ENCODE data around the gene SLC22A4.
A peak's percentile ranks its signal among the peaks of the same experiment; 100 is the strongest.

The SLC22A4 gene

DNA sequence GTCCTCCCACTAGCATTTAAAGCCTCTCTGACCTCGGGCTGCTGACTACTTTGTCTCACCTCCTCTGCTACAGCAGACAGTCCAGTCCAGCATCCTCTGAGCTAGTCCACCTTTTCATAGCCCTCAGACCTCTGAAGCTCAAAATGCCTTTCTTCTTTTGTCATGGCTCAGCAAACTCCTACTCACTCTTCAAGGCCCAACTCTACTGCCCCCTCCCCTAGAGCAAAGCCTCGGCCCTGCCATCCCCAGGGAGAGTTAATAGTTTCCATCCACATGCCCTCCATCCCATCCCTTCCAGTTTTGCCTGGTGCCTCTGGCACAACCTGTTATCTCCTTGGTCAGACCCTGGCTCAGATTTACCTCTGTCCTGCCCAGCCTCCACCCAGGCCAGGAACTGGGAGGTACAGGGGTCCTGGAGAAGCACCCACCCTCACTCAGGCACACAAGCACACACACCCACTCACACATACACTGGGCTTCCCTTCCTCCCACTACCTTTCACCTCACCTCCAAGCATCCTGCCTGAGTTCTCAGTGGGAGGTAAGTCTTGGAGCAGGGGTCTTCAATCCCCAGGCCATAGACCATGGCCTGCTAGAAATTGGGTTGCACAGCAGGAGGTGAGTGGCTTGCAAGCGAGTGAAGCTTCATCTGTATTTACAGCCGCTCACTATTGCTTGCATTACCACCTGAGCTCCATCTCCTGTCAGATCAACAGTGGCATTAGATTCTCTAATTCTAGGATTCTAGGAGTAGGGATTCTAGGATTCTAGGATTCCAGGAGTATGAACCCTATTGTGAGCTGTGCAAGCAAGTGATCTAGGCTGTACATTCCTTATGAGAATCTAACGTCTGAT, 18.6 kb upstream of the SLC22A4 start:
- DNase-seq, result no peak

DNA sequence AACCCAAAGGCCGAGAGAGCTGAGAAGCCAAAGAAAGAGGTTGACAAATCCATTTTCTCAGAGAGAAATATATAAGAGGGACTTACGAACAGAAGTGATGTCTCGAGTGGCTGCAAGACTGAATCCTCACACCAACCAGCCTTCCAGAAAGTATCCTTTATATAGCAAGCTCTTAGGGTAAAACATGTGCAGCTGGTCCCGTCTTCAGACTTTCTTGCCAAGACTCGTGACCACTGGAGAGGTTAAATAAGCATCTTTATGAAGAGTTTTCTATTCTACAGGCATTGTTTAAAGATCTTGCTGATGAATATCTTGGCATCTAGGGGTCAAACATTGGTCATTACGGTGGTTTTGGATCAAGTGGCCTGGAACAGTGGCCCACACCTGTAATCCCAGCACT, 16.9 kb upstream of the SLC22A4 start:
- DNase-seq, result no peak

DNA sequence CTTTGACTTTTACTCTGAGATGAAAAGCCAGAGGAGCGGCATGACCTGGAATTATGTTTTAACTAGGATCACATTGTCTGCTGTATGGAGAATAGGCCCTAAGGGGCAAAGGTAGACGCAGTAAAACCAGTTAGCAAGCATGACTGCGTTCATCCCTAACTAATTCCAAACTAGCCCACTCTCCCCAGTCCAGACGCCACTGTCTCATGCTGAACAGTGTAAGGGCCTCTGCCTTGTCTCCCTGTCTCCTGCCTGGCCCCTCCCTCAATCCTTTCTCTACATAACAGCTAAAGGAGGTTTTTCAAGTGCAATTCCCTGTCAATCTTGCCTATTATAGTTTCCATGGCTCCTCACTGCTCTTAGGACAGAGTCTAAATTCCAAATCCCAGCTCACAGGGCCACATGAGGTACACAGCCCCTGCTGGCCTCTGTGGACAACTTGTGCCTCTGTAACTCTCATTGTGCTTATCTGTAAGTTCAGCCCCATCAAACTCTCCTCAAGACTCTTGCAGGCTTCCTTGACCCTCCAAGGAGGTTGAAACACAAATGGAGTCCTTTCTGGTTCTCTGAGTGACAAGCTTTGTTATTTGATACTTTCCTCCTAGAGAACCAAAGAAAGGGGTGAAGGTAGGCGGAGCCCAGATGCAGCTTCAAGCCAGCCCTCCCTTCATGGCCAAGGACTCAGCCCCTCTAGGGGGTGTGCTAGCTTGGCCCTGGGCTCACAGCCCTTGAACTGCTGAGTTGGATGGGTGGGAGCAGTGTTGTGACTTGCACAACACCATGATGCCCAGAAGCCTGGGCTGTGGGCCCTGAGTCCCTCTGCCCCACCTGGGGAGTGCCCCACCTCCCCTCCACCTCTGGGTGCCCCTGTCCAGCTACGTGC, 16.0 kb upstream of the SLC22A4 start:
- DNase-seq, result no peak

DNA sequence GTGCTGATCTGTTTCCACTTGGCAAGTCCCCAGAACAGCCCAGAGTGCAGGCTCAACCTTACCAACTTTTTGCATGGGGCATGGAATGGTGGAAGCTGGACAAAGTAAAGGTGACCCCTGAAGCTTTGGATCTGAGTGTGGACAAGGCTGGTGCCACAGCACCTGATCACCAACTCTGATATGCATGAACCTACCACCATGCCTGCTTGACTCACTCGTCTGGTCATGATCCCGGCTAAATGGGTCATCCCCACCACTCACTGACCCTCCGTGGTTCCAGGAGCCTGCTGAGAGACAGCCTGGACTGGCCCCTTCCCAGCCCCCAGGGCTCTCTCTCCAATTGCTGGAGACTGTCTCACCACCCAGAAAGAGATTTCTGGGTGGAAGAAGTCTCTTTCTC, 14.4 kb upstream of the SLC22A4 start:
- no peak for DNase-seq

DNA sequence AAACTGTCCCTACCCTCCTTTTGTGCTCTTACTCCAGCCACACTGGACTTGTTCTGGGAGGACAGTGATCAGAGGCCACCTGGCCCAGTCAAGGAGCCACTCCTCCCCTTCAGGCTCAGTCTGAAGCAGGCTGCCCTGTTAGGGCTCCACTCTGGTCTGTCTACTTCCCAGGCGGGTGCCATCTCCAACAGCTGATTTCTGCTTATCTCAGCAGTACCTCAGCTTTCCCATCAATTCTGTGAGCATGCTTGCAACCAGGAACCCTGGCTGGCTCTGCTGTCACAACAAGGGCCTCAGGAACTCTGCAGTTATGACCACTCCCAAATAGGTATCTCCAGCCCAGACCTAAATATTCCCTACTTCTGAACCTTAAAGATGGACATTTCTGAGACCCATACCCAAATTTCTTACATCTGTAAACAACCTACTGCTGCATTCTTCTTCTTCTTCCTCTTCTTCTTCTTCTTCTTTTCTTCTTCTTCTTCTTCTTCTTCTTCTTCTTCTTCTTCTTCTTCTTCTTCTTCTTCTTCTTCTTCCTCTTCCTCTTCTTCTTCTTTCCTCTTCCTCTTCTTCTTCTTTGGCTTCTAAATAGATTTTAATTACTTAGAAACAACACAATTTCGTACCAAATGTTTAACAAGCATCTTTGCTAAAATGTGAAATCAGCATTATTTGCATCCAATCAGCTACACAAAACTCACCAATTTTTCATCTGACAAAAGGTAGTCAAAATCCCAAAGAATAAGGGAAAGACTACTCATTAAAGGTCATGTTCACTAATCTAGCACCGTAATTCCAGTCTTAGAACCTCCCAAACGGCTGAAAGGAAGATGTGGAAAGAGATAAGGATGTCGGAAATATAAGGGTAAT, 13.6 kb upstream of the SLC22A4 start:
- no peak for DNase-seq

DNA sequence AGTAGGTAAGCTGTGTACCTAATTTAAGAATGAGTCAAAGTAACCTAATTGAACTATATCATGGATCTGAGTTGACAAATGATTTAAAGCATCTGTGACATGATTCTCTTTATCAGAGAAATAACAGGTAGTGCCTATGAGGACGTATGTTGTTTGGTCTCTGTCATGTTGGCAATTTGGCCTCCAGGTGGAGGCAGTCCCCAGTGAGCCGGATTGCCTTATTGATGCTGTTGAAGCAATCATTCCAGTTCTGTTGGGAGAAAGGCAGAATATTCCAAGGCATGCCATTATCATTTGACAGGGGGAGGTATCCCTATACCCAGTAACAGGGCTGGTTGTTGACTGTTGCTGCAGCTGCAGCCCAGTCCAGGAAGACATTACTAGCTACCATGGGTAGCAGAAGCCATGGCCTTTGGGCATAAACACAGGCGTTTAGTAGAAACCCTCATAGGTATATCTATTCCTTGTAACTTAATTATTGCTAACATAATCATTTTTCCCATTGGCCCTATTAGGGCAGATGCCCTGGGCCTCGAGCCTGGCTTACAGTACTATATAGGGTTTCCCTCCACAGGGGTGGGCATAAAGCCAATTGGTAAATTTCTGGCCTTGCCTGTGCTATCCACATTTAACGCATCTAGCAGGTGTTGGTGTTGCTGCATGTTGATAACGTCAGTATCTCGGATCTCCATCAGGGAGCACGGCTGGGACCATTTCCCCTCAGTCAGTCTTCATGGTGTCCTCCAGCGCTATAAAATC, 12.2 kb upstream of the SLC22A4 start:
- DNase-seq, result no peak

DNA sequence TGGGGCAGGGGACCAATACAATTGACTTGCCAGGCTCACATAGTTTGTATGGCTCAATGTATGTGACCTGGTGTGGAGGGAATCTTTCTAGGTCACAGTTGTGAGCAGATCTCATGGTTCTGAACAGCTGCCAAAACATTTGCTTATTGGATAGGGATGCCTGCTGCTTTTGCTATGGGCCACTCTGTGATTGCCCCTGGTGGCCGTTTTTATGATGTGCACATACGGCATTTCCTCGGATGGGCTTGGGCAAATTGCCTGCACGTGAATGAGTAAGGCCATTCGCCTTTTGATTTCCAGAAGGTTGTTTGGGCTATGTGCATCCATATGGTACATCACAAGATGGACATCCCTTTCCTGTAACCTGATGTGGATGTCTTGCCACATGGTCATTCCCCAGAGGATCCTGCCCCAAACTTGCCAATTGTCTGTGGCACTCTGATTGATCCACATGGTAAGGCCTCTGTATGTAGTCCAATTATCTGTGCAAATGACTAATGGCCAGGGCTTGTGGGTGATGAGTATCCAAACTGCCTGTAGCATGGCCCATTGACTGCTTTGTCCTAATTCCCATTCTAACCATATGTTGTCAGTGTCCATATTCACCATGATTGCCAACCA, 10.7 kb upstream of the SLC22A4 start:
- peak; percentile 24 to 34 for DNase-seq

DNA sequence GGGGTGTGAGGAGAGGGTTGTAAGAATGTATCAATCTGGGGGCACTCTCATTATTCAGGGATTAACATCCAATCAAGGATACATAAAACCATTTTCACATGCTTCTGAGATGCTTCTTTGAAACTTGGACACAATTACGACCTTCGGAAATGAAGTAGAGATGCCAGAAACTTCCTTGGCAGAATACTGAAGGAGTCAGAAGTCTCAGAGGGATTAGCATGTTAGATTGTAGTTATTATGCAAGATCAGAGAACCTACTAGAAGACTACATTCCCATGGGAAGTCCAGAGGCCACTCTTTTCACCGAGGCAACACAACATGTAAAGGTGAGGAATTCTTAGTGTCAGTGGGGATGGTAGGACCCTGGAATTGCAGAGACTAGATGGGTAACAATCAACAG, 5.1 kb upstream of the SLC22A4 start:
- no peak for DNase-seq

DNA sequence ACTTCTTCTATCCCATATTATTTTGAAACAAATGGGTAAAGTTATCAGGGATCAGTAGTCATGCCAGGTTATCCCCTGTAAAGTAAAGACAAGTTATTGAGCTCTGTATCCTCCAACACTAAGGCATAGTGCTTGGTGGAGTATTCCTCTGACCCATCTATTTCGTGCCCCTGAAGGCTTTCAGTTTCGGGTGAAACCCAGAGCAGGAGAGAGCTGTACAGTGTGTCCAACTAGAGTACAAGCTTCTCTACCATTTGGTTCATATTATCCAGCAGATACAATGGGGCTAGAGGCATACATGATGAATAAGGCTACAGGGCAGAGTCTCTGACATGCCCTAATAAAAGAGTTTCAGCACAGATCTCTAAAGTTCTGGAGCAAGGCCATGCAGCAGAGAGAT, 3.2 kb upstream of the SLC22A4 start:
- no peak for DNase-seq

DNA sequence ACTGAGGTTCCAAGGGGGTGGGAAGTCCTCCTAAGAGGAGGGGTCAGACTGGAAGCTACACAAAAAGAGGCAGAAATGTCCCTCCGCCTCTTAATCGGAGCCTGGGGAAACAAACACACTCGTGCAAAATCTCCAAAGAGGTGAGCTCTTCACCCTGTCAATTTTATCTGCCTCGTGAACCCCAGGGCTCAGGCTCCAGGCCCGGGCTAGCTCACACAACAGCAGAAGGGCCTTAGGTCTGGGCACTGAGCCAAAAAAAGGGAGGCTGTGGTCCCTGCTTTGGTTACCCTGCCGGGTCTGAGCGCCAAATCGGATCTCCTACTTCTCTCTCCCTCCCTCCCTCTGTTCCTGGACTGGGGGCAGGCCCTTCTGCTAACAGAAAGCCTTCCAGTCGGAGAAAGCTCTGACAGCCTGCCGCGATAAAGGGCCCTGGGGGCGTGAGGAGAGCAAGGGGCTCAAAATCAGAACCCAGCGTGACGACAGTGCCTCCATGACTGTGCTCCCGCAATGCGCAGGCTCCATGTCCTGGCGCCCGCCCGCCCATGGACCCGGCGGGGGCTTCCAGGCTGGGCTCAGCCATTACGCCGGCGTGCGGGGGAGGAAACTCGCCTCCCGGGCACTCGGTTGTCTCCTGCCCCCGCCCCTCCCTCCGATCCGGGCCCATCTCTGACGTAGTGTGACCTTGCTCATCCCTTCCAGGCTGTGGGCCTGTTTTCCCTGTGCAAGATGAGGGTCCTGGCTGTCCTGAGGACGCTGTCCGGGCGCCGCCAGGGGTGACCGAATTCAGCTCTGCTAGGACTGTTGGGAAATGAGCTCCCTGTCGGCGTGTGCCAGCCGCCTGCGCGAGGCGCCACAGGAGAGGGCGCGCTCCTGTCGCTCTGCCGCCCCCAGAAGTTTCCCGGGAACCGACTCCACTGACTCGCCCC, 865 bp upstream of the SLC22A4 start:
- DNase-seq, result peak; percentile 75 to 86

DNA sequence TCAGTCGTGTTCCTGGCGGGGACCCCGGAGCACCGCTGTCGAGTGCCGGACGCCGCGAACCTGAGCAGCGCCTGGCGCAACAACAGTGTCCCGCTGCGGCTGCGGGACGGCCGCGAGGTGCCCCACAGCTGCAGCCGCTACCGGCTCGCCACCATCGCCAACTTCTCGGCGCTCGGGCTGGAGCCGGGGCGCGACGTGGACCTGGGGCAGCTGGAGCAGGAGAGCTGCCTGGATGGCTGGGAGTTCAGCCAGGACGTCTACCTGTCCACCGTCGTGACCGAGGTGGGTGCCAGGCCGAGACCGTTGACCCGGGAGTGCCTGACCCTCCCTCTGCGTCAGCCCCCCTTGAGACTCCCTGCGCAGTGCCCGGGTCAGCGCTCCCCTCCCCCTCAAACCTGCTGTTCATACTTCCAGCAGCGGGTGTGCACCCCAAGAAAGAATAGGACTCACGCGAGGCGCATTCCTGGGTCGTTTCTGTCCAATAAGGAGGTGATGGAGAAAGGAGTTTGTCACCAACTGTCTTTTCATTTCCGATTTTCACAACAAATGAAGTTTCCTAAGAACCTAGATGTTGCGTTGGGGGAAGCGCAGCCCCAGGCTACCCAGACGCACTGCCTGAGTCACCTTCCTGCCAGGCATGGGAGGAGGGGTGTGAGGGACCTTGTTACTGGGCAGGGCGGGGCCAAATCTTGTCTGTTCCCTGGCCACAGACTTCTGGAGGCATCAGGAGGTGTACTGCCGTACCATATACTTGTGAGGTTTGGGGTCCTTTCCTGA, 722 bp downstream of the SLC22A4 start:
- DNase-seq, result peak; percentile 92 to 98

DNA sequence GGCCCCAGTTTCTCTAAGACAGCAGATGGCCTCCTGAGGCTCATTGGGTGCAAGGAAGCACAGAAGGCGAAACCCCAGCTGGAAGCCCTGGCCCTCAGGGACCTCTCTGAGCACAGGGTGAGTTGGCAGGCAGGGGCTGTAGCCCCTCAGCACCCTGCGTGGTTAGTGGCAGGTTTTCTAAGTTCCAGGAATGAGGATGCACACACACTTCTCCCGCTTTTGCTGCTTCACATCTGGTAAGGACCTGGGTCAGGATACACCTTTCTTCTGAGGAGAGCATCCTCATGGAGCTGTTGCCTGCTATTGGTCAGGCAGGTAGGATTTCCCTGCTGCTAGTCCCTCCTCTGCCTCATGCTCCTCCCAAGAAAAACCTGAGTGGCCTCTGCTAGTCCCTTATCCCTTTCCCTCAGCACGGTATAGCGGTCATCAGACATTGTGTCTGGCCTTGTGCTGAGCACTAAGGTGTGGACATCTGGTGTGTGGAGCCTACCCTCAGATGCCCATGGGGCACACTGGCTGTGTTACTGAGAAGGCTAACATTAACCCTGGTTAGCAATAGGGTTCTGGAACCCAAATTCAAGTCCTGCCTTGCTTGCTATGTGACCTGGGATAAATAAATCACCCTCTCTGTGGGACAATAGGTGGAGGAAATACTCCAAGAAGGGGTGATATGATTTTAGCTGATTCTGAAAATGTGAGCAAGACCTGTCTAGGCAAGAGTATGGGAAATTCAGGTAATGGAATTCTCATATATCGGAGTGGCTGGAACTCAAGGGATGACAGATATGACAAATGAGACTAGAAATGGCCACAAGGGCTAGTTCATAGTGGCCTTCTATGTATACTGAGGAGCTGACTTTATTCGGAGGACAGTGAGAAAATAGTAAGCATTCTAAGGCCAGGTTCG, 1.6 kb downstream of the SLC22A4 start:
- no peak for DNase-seq

DNA sequence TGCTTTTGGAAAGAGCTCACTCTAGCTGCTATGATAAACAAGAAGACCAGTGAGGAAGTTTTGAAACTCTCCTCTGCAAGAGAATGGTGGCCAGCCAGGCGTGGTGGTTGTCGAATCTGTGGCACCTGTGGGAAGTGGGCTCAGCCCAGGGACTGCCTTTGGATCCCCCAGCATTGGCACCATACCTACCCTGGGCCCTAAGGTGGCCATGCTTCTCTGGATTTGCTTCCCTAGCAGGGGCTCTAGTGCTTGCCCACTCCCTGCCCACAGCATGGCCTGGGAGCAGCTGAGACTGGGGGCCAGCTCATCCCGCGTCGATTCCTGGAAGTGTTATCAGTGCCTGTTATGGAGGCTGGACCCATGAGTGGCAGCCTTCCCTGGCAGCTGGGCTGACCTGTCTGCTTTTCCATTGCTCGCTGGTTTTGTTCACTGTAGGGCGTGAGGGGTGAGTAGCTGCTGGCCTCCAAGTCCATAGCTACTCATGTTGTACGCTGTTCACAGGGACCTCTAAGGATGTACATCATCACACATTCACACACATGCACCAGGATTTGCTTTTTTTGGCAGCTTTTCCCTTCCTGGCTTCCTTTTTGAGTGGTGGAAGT, 2.3 kb downstream of the SLC22A4 start:
- DNase-seq, result no peak

DNA sequence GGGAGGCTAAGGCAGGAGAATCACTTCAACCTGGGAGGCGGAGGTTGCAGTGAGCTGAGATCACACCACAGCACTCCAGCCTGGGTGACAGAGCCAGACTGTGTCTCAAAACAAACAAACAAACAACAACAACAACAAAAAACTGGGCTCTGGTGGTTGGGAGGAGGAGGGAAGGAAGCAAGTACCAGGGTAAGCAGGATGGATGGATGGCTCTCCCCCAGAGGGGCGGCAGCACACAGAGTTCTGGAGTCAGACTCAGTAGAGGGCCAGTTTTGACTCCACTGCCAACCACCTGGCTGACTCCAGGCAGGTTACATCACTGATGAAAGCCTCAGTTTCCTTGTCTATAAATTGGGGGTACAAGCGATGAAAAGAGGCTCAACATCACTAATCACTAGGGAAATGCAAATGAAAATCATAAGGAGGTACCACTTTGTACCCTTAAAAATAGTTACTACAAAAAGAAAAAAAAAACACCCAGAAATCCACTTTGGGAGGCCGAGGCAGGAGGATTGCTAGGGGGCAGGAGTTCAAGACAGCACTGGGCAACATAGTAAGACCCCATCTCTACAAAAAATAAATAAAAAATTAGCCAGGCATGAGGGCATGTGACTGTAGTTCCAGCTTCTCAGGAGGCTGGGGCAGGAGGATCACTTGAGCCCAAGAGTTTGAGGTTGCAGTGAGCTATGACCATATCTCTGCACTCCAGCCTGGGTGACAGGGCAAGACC, 3.2 kb downstream of the SLC22A4 start:
- DNase-seq, result no peak

DNA sequence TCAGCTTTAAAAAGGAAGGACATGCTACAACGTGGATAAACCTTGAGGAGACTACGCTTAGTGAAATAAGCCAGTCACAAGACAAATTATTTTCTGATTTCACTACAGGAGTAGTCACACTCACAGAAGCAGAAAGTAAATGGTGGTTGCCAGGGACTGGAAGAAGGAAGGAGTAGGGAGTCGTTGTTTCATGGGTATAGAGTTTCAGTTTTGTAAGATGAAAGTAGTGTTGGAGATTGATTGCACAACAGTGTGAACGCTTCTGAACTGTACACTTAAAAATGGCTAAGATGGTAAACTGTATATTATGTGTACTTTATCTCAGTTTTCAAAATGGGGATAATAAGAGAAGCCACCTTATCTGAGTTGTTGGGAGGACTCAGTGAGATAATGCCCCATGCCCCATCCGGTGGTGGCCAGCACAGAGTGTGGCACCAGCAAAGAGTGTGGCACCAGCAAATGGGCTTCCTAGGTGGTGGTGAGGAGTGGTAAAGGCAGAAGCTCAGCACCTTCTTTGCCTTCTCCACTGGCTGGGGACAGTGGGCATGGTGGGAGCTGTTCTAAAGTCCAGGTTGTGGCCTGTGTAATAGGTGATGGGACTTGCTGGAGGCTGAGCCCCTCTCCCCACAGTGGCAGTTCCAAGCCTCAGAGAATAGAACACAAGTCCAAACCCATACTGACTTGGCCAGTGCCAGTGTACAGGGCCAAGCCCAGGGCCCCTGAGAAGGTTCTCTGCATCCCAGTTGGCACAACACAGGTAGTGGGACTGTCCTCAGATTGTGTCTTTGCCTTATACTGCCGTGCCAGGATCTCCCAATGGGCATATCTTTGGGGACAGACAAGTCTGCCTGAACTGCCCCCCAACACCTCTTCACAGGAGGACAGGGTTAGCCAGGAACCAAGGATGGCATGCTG, 4.4 kb downstream of the SLC22A4 start:
- DNase-seq, result peak; percentile 55 to 59

DNA sequence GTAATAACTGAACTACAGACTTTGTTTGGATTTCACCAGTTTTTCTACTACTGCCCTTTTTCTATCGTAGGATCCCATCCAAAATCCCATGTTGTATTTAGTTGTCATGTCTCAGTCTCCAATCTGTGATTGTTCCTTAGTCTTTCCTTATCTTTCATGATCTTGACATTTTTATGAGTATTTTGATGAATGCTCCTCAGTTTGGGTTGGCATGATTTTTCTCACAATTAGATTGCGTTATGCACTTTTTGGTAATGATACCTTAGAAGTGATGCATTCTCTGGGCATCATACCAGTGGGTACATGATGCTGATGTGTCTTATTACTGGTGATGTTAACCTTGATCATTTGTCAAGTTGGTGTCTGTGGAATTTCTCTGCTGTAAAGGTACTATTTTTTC, 5.7 kb downstream of the SLC22A4 start:
- DNase-seq, result no peak

Data from inflammatory macrophage (primary cell).